Type B pancreatic cell (in vitro differentiated cells): ENCODE data around the gene RABGAP1L. TPM values are rescaled to one million over a fixed set of nuclear protein-coding genes. Genes with fewer than 3 reads are reported as not detected.
"Not testable (repeated sequence)": the region's sequence is repeated elsewhere in the genome, so short reads cannot be mapped to it uniquely, and the experiment has no call there.

Experiments
- DNase-seq: peaks from one replicate; pipeline ENCODE4 v3.0.0; 2021; ENCODE audit warnings: mixed read lengths; ENCODE audit not compliant: unreplicated experiment; ENCODE audit errors: extremely low spot score
- H3K27ac Mint-ChIP-seq: 2 replicates; pipeline ENCODE4 v1.8.0; 2021; ENCODE audit warnings: mild to moderate bottlenecking, mixed read lengths
- H3K27me3 Mint-ChIP-seq: 2 replicates; pipeline ENCODE4 v1.8.0; 2021; ENCODE audit warnings: mixed read lengths
- H3K36me3 Mint-ChIP-seq: 2 replicates; pipeline ENCODE4 v1.8.0; 2021; ENCODE audit warnings: mixed read lengths
- H3K4me1 Mint-ChIP-seq: one replicate; pipeline ENCODE4 v1.8.0; 2021; ENCODE audit warnings: mixed read lengths; ENCODE audit not compliant: unreplicated experiment
- H3K4me3 Mint-ChIP-seq: 2 replicates; pipeline ENCODE4 v1.8.0; 2021; ENCODE audit warnings: mild to moderate bottlenecking, mixed read lengths
- H3K9me3 Mint-ChIP-seq: 2 replicates; pipeline ENCODE4 v1.8.0; 2021; ENCODE audit warnings: mixed read lengths
- total RNA-seq: library from RNA; stranded (reverse); gene quantifications from 2 replicates; pipeline ENCODE4 v1.2.1, GENCODE V29; 2021; ENCODE audit warnings: low replicate concordance
- TF ChIP-seq, protein P1 (sequence below): fragments of 200-600 bp; sonication (generic); conservative IDR thresholded peaks from 2 replicates; pipeline ENCODE4 v1.5.0; 2021; ENCODE audit warnings: antibody characterized with exemption, mild to moderate bottlenecking

Gene RABGAP1L
- total RNA-seq, 1 donor from 2014 or later = 35.6 TPM

DNA sequence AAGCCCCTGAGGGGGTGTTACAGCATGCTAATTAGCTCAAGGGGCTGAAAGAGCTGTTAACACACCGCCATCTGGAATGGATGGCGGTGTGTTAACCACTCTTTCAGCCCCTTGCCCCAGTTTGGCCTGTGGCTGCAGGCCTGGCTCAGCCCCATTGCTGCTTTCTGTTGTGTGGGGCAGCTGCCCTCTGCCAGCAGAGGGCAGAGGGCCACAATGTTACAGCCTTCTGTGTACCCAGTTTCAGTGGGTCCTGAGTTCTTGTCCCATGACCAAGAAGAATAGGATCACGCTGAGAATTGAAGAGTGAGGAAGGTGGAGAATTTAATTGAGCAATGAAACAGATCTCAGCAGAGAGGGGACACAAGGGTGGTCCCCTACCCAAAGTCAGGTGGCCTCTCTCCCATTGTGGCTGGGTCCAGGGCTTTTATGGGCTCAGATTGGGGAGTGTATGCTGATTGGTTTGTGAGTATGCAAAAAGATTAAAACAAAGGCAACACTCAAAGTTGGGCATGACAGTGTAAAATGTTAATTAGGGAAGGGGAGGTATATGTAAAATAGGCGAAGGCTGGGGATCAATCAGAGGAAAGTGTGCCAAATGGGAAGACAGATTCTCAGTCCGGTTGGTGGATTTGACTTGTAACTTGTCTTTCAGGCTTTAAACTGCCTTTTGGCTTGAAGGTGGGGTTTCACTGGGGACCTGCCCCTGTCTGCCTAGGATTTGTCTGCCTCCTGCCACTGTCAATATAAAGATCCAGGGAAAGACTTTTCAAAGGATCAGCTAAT, 142.2 kb downstream of the RABGAP1L start:
- DNase-seq = no peak
- peaks cover 3% of the 10 kb centered on the region for H3K36me3 Mint-ChIP-seq
- peaks cover 2% of the 10 kb centered on the region for H3K9me3 Mint-ChIP-seq
- TF ChIP-seq, protein P1, sequence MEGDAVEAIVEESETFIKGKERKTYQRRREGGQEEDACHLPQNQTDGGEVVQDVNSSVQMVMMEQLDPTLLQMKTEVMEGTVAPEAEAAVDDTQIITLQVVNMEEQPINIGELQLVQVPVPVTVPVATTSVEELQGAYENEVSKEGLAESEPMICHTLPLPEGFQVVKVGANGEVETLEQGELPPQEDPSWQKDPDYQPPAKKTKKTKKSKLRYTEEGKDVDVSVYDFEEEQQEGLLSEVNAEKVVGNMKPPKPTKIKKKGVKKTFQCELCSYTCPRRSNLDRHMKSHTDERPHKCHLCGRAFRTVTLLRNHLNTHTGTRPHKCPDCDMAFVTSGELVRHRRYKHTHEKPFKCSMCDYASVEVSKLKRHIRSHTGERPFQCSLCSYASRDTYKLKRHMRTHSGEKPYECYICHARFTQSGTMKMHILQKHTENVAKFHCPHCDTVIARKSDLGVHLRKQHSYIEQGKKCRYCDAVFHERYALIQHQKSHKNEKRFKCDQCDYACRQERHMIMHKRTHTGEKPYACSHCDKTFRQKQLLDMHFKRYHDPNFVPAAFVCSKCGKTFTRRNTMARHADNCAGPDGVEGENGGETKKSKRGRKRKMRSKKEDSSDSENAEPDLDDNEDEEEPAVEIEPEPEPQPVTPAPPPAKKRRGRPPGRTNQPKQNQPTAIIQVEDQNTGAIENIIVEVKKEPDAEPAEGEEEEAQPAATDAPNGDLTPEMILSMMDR = no peak
- no peak overlapping the region for H3K27ac Mint-ChIP-seq
- H3K4me3 Mint-ChIP-seq = no peak overlapping the region
- no peaks in the 10 kb centered on the region for H3K4me1 Mint-ChIP-seq
- no peaks in the 10 kb centered on the region for H3K27me3 Mint-ChIP-seq

DNA sequence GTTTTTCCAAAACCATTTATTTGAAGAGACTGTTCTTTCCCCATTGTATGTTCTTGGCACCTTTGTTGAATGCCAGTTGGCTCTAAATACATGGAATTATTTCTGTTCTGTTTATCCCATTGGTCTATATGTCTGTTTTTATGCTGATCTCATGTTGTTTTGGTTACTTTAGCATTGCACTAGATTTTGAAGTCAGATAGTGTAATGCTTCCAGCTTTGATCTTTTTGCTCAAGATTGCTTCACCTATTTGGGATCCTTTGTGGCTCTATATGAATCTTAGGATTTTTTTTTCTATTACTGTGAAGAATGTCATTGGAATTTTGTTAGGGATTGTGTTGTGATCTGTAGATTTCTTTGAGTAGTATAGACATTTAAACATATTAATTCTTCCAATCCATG, 149.3 kb downstream of the RABGAP1L start:
- Mint-ChIP-seq H3K4me3 (no peak overlapping the region), H3K27ac (no peak overlapping the region)

DNA sequence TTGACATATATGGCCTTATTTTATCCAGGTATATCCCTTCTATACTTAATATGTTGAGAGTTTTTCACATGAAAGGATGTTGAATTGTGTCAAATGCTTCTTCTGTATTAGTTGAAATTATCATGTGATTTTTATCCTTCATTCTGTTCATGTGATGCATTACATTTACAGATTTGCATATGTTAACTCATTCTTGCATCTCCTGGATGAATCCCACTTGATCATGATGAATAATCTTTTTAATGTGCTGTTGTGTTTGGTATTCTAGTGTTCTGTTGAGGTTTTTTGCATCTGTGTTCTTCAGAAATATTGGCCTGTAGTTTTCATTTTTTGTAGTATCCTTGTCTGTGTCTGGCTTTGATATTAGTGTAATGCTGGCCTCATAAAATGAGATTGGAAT, 150.2 kb downstream of the RABGAP1L start:
- Mint-ChIP-seq H3K4me1 (no peaks in the 10 kb centered on the region), H3K36me3 (peaks cover 20% of the 10 kb centered on the region), H3K4me3 (no peak overlapping the region), H3K9me3 (peaks cover 10% of the 10 kb centered on the region), H3K27me3 (no peaks in the 10 kb centered on the region), H3K27ac (no peak overlapping the region)
- DNase-seq = no peak
- TF ChIP-seq, protein P1 = no peak

More for the DNA sequence above, 149.3 kb downstream of the RABGAP1L start:
- TF ChIP-seq, protein P1 = no peak
- Mint-ChIP-seq H3K27me3 (no peaks in the 10 kb centered on the region), H3K9me3 (peaks cover 6% of the 10 kb centered on the region), H3K4me1 (no peaks in the 10 kb centered on the region), H3K36me3 (peaks cover 16% of the 10 kb centered on the region)
- no peak for DNase-seq

DNA sequence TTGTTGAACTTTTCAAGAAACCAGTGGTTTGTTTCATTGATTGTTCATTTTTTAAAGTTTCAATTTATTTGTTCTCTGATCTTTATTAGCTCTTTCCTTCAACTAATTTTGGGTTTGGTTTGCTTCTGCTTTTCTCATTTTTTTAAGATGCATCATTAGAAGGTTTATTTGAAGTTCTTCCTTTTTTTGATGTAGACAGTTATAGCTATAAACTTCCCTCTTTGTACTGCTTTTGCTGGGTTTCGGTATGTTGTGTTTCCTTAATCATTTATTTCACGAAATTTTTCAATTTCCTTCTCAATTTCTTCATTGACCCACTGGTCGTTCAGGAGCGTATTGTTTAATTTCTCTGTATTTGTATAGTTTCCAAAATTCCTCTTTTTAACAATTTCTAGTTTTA, 155.1 kb downstream of the RABGAP1L start:
- Mint-ChIP-seq H3K4me3 (no peak overlapping the region), H3K27me3 (no peaks in the 10 kb centered on the region), H3K27ac (no peak overlapping the region), H3K36me3 (peaks cover 14% of the 10 kb centered on the region), H3K4me1 (no peaks in the 10 kb centered on the region), H3K9me3 (peaks cover 21% of the 10 kb centered on the region)
- no peak for DNase-seq
- TF ChIP-seq, protein P1 = no peak

DNA sequence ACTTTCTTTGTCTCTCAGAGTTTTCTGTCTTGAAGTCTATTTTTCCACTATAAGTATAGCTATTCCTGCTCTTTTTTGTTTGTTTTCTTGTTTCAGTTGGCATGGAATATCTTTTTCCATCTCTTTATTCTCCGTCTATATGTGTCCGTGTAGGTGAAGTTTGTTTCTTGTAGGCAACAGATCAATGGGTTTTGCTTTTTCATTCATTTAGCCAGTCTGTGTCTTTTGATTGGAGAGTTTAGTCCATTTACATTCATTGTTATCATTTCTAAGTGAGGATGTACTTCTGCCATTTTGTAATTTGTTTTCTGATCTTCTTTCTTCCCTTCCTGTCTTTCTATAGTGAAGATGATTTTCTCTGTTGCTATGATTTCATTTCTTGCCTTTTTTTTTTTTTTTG, 155.9 kb downstream of the RABGAP1L start:
- Mint-ChIP-seq H3K9me3 (peaks cover 29% of the 10 kb centered on the region), H3K4me3 (no peak overlapping the region), H3K27ac (no peak overlapping the region), H3K36me3 (peaks cover 22% of the 10 kb centered on the region), H3K4me1 (no peaks in the 10 kb centered on the region), H3K27me3 (no peaks in the 10 kb centered on the region)
- no peak for DNase-seq
- TF ChIP-seq, protein P1 = no peak

DNA sequence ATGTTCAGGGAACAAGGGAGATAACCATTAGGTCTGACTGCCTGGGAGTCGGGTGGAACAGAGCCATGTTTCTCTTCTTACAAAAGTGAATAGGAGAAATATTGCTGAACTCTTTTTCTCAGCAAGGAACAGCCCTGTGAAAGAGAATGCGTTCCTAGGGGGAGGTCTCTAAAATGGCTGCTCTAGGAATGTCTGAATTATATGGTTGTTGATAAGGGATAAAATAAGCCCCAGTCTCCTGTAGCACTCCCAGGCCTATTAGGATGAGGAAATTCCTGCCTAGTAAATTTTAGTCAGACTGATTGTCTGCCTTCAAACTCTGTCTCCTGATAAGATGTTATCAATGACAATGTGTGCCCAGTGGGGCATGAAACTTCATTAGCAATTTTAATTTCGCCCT, 161.6 kb downstream of the RABGAP1L start:
- H3K27ac Mint-ChIP-seq, DNase-seq, H3K27me3 Mint-ChIP-seq, H3K4me3 Mint-ChIP-seq, H3K4me1 Mint-ChIP-seq: not testable (repeated sequence)
- peaks cover 14% of the 10 kb centered on the region for H3K9me3 Mint-ChIP-seq
- H3K36me3 Mint-ChIP-seq = peaks cover 20% of the 10 kb centered on the region
